GM23248 (cell line): ENCODE data around the gene USP12.

Source experiments
- EZH2 ChIP-seq: fragments of 200-600 bp; sonication (generic); IDR thresholded peaks from 2 replicates; pipeline ENCODE4 v1.6.1; 2018; ENCODE audit warnings: antibody characterized with exemption, mild to moderate bottlenecking; ENCODE audit not compliant: insufficient read depth, poor library complexity, severe bottlenecking
- EZH2phosphoT487 ChIP-seq: fragments of 200-600 bp; sonication (generic); IDR thresholded peaks from 2 replicates; pipeline ENCODE4 v1.6.1; 2018; ENCODE audit warnings: antibody characterized with exemption, moderate library complexity, mild to moderate bottlenecking, low read depth; ENCODE audit not compliant: insufficient read depth

DNA sequence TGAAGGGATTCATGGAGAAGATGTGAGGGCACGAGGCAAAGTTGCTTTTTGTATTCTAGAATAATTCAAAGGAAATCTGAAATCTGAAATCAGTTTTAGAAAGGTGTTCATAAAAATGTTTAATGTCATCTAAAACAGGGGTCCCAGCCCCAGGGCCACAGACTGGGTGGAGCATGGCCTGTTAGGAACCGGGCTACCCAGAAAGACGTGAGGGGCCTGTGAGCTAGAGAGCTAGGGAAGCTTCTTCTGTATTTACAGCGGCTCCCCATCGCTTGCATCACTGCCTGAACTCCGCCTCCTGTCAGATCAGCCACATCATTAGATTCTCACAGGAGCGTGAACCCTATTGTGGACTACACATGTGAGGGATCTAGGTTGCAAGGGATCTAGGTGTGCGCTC, 151.2 kb downstream of the USP12 start:
- TF ChIP-seq EZH2 (no peak), EZH2phosphoT487 (no peak)
